Karpas-422 (cell line): ENCODE results near the gene IRF2BPL. TPM values are rescaled to one million over a fixed set of nuclear protein-coding genes. Genes with fewer than 3 reads are reported as not detected.

Experiments used
- DNase-seq: peaks from one replicate; pipeline ENCODE4 v3.0.0-alpha.2; 2015
- H2AFZ ChIP-seq: fragments of 200-600 bp; sonication (generic); 2 replicates; pipeline ENCODE4 v1.6.1; 2014; ENCODE audit warnings: antibody characterized with exemption, low read length, mixed read lengths
- H3K27ac ChIP-seq: fragments of 200-600 bp; sonication (generic); 2 replicates; pipeline ENCODE4 v1.5.1; 2014; ENCODE audit warnings: mild to moderate bottlenecking, low read length, moderate library complexity
- H3K27me3 ChIP-seq: fragments of 200-600 bp; sonication (generic); 2 replicates; pipeline ENCODE4 v1.6.1; 2014; ENCODE audit warnings: low read length, mixed read lengths
- H3K36me3 ChIP-seq: fragments of 200-600 bp; sonication (generic); 2 replicates; pipeline ENCODE4 v1.6.1; 2014; ENCODE audit warnings: low read length, mixed read lengths; ENCODE audit not compliant: insufficient read depth
- H3K4me1 ChIP-seq: fragments of 200-600 bp; sonication (generic); 2 replicates; pipeline ENCODE4 v1.6.1; 2014; ENCODE audit warnings: mild to moderate bottlenecking, low read length, mixed read lengths
- H3K4me2 ChIP-seq: fragments of 200-600 bp; sonication (generic); 2 replicates; pipeline ENCODE4 v1.6.1; 2014; ENCODE audit warnings: low read length, low read depth, mild to moderate bottlenecking; ENCODE audit not compliant: poor library complexity, severe bottlenecking
- H3K4me3 ChIP-seq: fragments of 200-600 bp; sonication (generic); 2 replicates; pipeline ENCODE4 v1.5.1; 2014; ENCODE audit warnings: mild to moderate bottlenecking, antibody characterized with exemption, low read length, mixed read lengths
- H3K79me2 ChIP-seq: fragments of 200-600 bp; sonication (generic); 2 replicates; pipeline ENCODE4 v1.6.1; 2014; ENCODE audit warnings: mild to moderate bottlenecking, low read length, mixed read lengths
- H3K9ac ChIP-seq: fragments of 200-600 bp; sonication (generic); 2 replicates; pipeline ENCODE4 v1.6.0; 2014; ENCODE audit warnings: low read length
- H3K9me2 ChIP-seq: fragments of 200-600 bp; sonication (generic), shearing (Covaris generic); replicated peaks from 2 replicates; pipeline ENCODE4 v1.6.0; 2014; ENCODE audit warnings: mild to moderate bottlenecking, low read length, moderate library complexity; ENCODE audit not compliant: insufficient read depth
- H3K9me3 ChIP-seq: fragments of 300-700, 200-600 bp; sonication (generic); 2 replicates; pipeline ENCODE4 v1.6.1; 2014; ENCODE audit warnings: low read length, mixed read lengths
- H4K20me1 ChIP-seq: fragments of 200-600 bp; sonication (generic); 2 replicates; pipeline ENCODE4 v1.6.1; 2014; ENCODE audit warnings: mild to moderate bottlenecking, antibody characterized with exemption, low read length, low read depth; ENCODE audit not compliant: insufficient read depth
- total RNA-seq: library from RNA; depleted of rRNA; stranded (reverse); fragments of >200 nt; shearing (Covaris generic); gene quantifications from 2 replicates; pipeline ENCODE4 v1.2.3, GENCODE V29; 2014; ENCODE audit warnings: low replicate concordance

The IRF2BPL gene
- total RNA-seq, 1 experiment from 2014 or later, result 11.8 TPM

DNA sequence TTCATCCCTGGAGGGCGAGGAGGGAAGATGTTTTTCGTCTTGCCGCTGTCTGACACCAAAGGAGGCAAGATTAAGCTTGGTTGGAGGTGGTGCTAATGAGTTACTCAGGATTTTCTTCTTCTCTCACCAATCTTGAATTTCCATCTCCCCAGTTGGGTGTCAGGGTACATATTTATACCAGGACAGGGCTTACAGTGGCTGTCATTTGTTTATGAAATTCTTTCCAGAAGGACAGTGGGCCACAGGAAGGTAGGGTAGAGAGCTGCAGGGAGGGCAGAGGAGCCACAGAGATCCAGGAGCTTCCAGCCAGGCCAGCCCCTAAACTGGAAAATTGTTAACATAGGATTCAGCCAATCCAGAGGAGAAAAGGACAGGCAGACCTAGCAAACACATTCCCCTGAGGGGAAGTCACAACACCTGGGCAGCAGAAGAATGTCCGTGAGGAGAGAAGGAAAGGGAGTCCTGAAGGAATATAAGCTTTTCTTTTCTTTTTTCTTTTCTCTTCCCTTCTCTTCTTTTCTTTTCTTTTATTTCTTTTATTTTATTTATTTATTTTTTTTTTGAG, 40.5 kb downstream of the IRF2BPL start:
- H3K9ac ChIP-seq, result no peak overlapping the region
- H3K4me2 ChIP-seq, result no peak overlapping the region
- no peaks in the 10 kb centered on the region for H3K27me3 ChIP-seq

DNA sequence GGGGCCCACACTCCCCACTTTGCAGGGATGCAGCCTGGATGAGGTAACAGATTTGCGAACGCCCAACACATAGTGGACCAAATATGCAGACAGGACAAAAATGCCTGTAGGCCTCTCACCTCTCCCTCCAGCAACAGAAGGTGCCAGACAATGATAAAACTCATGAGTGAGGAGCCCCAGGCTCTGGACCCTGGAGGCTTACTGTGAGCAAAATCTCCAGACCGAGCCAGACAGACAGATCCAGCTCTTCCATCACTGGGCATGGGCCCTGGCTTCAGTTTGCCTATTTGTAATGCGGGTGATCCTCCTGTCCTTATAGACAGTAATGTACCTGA, 42.3 kb downstream of the IRF2BPL start:
- no peaks in the 10 kb centered on the region for H3K79me2 ChIP-seq
- no peak overlapping the region for H3K4me3 ChIP-seq
- H4K20me1 ChIP-seq, result no peaks in the 10 kb centered on the region
- no peak overlapping the region for H2AFZ ChIP-seq
- no peak overlapping the region for H3K4me2 ChIP-seq
- no peaks in the 10 kb centered on the region for H3K4me1 ChIP-seq
- no peak for DNase-seq
- no peaks in the 10 kb centered on the region; the same call in 1 of the 2 replicates for H3K27me3 ChIP-seq
- H3K9me3 ChIP-seq, result no peaks in the 10 kb centered on the region
- H3K36me3 ChIP-seq, result no peaks in the 10 kb centered on the region
- no peak overlapping the region for H3K9ac ChIP-seq
- no peaks in the 10 kb centered on the region for H3K9me2 ChIP-seq
- no peak overlapping the region for H3K27ac ChIP-seq

More for the DNA sequence above, 40.5 kb downstream of the IRF2BPL start:
- Histone ChIP-seq H3K9me2 (no peaks in the 10 kb centered on the region), H3K36me3 (no peaks in the 10 kb centered on the region), H3K4me3 (no peak overlapping the region), H4K20me1 (no peaks in the 10 kb centered on the region), H3K9me3 (no peaks in the 10 kb centered on the region), H3K4me1 (no peaks in the 10 kb centered on the region), H3K79me2 (no peaks in the 10 kb centered on the region), H3K27ac (no peak overlapping the region), H2AFZ (no peak overlapping the region)
- DNase-seq, result no peak

DNA sequence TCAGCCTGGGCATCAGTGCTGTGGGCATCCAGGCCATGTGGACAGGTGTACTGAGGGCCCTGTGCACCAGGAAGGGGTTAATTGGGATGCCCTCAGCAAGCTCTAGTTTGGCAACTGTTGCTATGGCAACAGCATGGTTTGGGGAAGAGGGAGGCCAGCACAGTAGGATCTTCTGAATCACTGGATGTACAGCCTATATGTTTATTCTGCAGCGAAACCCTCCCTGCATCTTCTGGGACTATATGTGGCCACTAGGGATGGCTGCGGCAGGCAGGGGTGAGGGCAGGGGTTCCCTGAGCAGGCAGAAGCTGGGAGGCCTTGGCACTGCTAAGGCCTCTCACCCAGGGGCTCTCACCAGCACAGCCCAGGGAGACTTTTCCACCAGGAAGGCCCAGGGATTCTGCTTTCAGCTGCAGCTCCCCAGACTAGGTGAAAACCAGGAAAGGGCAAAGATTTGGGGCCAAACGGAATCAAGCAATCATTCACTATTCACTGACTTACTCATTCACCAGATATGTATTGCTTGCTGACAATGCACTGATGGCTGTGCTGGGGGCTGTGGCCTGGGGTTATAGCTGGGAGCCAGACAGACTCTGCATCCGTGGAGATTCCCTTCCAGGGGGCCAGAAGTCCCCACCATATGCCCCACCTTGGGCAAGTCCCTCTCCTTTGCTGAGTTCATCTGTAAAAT, 42.8 kb downstream of the IRF2BPL start:
- Histone ChIP-seq H3K4me3 (no peak overlapping the region), H3K79me2 (no peaks in the 10 kb centered on the region)

DNA sequence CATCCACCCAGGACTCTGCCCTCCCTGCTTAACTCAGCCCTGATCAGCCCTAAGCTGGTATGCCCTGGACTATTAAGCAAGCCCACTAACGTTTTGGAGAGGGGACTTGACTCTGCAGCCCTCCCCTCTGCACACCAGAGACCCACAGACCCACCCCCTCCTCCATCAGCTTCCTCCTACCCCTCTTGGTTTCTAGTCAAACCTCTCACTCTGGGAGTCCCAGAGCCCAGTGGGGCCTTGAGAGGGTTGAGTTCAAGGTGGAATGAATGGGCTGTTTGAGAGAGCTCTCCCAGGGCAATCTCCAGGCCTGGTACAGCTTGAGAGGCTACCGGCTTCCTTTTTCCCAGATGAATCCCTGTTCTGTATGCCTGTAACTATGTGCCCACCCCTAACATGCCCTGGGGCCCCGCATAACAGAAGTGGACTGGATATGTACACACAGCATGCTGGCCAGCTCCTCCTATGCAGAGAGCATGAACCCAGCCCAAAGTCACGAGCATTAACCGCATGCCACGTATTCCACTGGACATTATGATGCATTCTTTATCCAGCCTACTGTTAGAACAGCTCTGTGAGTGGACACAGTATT, 43.6 kb downstream of the IRF2BPL start:
- H3K79me2 ChIP-seq, result no peaks in the 10 kb centered on the region
- H3K4me2 ChIP-seq, result no peak overlapping the region

More for the DNA sequence above, 42.8 kb downstream of the IRF2BPL start:
- H4K20me1 ChIP-seq, result no peaks in the 10 kb centered on the region
- H3K27me3 ChIP-seq, result no peaks in the 10 kb centered on the region; the same call in 1 of the 2 replicates
- H3K9me2 ChIP-seq, result no peaks in the 10 kb centered on the region
- no peak overlapping the region for H3K4me2 ChIP-seq
- H3K9me3 ChIP-seq, result no peaks in the 10 kb centered on the region
- H2AFZ ChIP-seq, result no peak overlapping the region
- H3K27ac ChIP-seq, result no peak overlapping the region
- H3K36me3 ChIP-seq, result no peaks in the 10 kb centered on the region
- H3K9ac ChIP-seq, result no peak overlapping the region
- no peaks in the 10 kb centered on the region for H3K4me1 ChIP-seq
- DNase-seq, result no peak

DNA sequence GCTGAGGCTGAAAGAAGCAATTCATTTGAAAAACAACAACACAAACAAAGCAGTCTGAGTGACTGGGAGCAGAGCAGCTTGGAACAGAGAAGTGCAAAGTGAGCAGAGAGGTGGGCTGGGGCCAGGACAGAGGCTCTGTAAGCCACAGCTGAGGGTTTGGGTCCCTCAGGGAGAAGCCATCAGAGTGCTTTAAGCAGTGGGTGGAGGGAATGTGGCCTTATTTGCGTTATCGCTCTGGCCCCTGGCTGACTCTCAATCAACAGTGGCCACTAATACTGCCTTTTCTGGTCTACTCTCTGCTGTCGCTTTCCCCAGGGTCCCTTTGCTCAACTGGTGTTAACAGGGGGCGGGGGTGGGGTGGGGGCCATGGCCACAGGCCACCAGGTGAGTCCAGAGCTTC, 44.2 kb downstream of the IRF2BPL start:
- Histone ChIP-seq H4K20me1 (no peaks in the 10 kb centered on the region), H3K27me3 (no peaks in the 10 kb centered on the region; the same call in 1 of the 2 replicates), H3K4me3 (no peak overlapping the region), H3K4me2 (no peak overlapping the region), H2AFZ (no peak overlapping the region), H3K27ac (no peak overlapping the region), H3K79me2 (no peaks in the 10 kb centered on the region), H3K9ac (no peak overlapping the region), H3K9me2 (no peaks in the 10 kb centered on the region), H3K36me3 (no peaks in the 10 kb centered on the region), H3K9me3 (no peaks in the 10 kb centered on the region), H3K4me1 (no peaks in the 10 kb centered on the region)
- no peak for DNase-seq

More for the DNA sequence above, 43.6 kb downstream of the IRF2BPL start:
- Histone ChIP-seq H3K9me2 (no peaks in the 10 kb centered on the region), H3K4me3 (no peak overlapping the region), H3K4me1 (no peaks in the 10 kb centered on the region), H2AFZ (no peak overlapping the region), H3K36me3 (no peaks in the 10 kb centered on the region), H3K9ac (no peak overlapping the region), H4K20me1 (no peaks in the 10 kb centered on the region), H3K27me3 (no peaks in the 10 kb centered on the region; the same call in 1 of the 2 replicates), H3K27ac (no peak overlapping the region), H3K9me3 (no peaks in the 10 kb centered on the region)
- no peak for DNase-seq

DNA sequence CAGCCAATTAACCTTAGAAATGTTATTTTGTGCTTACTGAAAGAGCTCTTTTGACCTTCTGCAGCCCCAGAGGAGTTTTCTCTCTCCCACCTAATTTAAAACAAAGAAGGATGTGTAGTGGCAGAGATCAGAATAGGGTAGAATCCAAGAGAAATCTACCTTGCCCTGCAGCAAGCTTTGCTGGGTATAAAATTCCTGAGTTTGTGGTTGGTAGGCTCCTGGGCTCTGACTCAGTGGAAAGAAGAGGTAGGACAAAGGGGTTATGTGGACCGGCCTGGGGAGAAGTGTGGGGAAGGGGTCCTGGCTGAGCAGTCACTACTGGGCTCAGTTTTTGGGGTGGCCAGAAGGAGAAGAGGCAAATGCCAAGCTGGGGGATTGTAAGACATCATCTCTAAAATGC, 46.8 kb downstream of the IRF2BPL start:
- no peak overlapping the region for H3K9ac ChIP-seq
- DNase-seq, result no peak
- H3K9me2 ChIP-seq, result no peaks in the 10 kb centered on the region
- H3K27me3 ChIP-seq, result no peaks in the 10 kb centered on the region; the same call in 1 of the 2 replicates
- no peaks in the 10 kb centered on the region for H3K36me3 ChIP-seq
- no peak overlapping the region for H3K27ac ChIP-seq
- no peaks in the 10 kb centered on the region for H4K20me1 ChIP-seq
- no peaks in the 10 kb centered on the region for H3K79me2 ChIP-seq
- H3K9me3 ChIP-seq, result no peaks in the 10 kb centered on the region
- no peak overlapping the region for H3K4me2 ChIP-seq
- H3K4me1 ChIP-seq, result no peaks in the 10 kb centered on the region
- H3K4me3 ChIP-seq, result no peak overlapping the region
- no peak overlapping the region for H2AFZ ChIP-seq

DNA sequence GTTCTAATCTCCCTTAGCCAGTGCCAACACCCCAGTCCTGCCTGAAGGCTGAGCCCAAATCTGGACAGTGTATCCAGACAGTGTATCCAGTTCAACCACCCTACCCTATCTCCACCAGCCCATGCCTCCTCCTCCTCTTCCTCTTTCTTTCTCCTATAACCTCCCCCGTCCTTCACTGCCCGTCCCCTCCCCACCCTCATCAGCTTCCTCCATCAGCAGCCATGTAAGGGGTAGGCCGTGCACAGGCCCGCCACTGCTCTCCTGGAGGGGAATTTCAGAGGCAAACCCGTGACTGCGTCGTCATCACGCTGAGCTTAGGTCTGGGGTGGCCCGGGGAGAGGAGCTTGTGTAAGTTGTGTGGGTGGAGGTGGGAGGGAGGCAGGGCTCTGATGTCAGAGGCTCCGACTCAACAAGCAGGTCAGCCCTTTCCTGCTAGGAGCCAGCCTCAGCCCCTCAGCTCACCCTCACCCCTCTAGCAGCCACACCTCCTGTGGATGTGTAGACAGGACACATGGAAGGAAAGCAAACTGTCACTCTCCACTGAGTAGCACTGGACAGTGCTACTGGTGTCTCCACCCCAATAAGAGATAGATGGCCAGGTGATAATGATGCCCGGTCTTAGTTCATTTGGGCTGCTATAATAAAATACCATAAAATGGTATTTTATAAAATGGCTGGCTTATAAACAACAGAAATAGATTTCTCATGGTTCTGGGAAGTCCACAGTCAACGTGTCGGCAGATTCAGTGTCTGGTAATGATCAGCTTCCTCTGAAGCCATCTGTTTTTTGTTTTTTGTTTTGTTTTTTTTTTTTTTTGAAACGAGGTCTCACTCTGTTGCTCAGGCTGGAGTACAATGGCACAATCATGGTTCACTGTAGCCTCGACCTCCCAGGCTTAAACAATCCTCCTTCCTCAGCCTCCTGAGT, 50.5 kb downstream of the IRF2BPL start:
- no peak overlapping the region for H3K27ac ChIP-seq
- H3K9ac ChIP-seq, result no peak overlapping the region
- no peaks in the 10 kb centered on the region; the same call in 1 of the 2 replicates for H3K27me3 ChIP-seq
- H2AFZ ChIP-seq, result no peak overlapping the region
- H3K36me3 ChIP-seq, result no peaks in the 10 kb centered on the region
- H3K4me3 ChIP-seq, result no peak overlapping the region
- no peaks in the 10 kb centered on the region for H3K79me2 ChIP-seq
- no peaks in the 10 kb centered on the region for H3K9me2 ChIP-seq
- 0 out of 2 replicates have a peak, but pooled peaks cover 2% of the 10 kb centered on the region for H4K20me1 ChIP-seq
- no peak overlapping the region for H3K4me2 ChIP-seq
- H3K9me3 ChIP-seq, result no peaks in the 10 kb centered on the region
- no peaks in the 10 kb centered on the region for H3K4me1 ChIP-seq
- DNase-seq, result no peak
